Stomach (tissue), 4 donors: ENCODE measurements around the gene PPM1G.

Experiments
- POLR2A ChIP-seq, 4 donors: fragments of 450-650 bp; IDR thresholded peaks; one replicate each; pipeline ENCODE4 v1.6.1; 2016; ENCODE audit warnings: antibody characterized with exemption in 4 of 4, control low read depth in 2 of 4, mild to moderate bottlenecking in 1 of 4, moderate library complexity in 1 of 4
- POLR2AphosphoS5 ChIP-seq, 3 donors: sonication (generic); formaldehyde crosslinking; IDR thresholded peaks; one replicate each; pipeline ENCODE4 v1.6.1; 2016; ENCODE audit warnings: antibody characterized with exemption in 3 of 3
- TF ChIP-seq, protein P1 (sequence below), 7 experiments: fragments of 450-650 bp in 4 of 7; fragments of 200-600 bp in 3 of 7; sonication (generic) in 3 of 7; IDR thresholded peaks; one replicate each; pipeline ENCODE4 v1.5.1; 2016 to 2019; ENCODE audit warnings: antibody characterized with exemption in 7 of 7, control low read depth in 2 of 7, mild to moderate bottlenecking in 1 of 7

DNA sequence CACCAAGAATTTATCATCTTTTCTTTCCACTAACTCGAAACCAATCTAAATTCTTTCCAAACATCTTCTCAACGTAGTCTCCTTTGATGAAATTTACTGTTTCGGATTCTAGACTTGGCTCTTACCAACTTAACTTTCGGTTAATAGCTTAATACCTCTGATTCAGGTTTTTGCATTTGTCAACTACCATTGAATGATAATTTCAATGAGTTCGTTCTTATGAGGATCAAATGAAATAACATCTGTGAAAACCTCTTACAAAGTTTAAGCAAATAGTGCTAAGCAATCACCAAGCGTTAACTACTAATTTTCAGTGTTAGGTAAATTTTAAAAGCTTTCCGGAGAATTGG lies 18.4 kb upstream of the PPM1G start:
- no peak for TF ChIP-seq POLR2AphosphoS5 (IDR thresholded peaks at IDR 0.05)
- TF ChIP-seq POLR2A (IDR thresholded peaks at IDR 0.05): no peak
- TF ChIP-seq, protein P1, sequence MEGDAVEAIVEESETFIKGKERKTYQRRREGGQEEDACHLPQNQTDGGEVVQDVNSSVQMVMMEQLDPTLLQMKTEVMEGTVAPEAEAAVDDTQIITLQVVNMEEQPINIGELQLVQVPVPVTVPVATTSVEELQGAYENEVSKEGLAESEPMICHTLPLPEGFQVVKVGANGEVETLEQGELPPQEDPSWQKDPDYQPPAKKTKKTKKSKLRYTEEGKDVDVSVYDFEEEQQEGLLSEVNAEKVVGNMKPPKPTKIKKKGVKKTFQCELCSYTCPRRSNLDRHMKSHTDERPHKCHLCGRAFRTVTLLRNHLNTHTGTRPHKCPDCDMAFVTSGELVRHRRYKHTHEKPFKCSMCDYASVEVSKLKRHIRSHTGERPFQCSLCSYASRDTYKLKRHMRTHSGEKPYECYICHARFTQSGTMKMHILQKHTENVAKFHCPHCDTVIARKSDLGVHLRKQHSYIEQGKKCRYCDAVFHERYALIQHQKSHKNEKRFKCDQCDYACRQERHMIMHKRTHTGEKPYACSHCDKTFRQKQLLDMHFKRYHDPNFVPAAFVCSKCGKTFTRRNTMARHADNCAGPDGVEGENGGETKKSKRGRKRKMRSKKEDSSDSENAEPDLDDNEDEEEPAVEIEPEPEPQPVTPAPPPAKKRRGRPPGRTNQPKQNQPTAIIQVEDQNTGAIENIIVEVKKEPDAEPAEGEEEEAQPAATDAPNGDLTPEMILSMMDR (IDR thresholded peaks at IDR 0.05): no peak
